HG02840 (cell line): Measurements from ENCODE around the gene LAMA5.

Experiments
- ATAC-seq: cut with Tn5 transposase; IDR thresholded peaks from one replicate; pipeline ENCODE4 v1.9.1; 2021; ENCODE audit warnings: mild to moderate bottlenecking, moderate library complexity, moderate number of reproducible peaks; ENCODE audit not compliant: unreplicated experiment, low FRiP score

The LAMA5 gene

GRCh38 chr20:62294516-62294915 is 72.6 kb downstream of the LAMA5 start:
- ATAC-seq, result no peak

- no peak for ATAC-seq
Measured at GRCh38 chr20:62293946-62294345, 73.2 kb downstream of the LAMA5 start.

- ATAC-seq, result no peak
Measured at GRCh38 chr20:62293111-62293784, 73.9 kb downstream of the LAMA5 start.

- no peak for ATAC-seq
Measured at GRCh38 chr20:62292108-62292507, 75.0 kb downstream of the LAMA5 start.

- ATAC-seq, result no peak
Measured at GRCh38 chr20:62291251-62292066, 75.7 kb downstream of the LAMA5 start.

GRCh38 chr20:62289898-62290297 is 77.2 kb downstream of the LAMA5 start:
- ATAC-seq, result no peak

GRCh38 chr20:62289131-62289530 is 78.0 kb downstream of the LAMA5 start:
- ATAC-seq, result no peak

GRCh38 chr20:62288535-62289105 is 78.5 kb downstream of the LAMA5 start:
- no peak for ATAC-seq

- ATAC-seq, result no peak
Measured at GRCh38 chr20:62287759-62288534, 79.2 kb downstream of the LAMA5 start.

- ATAC-seq, result no peak
Measured at GRCh38 chr20:62287129-62287528, 80.0 kb downstream of the LAMA5 start.

GRCh38 chr20:62286493-62287064 is 80.5 kb downstream of the LAMA5 start:
- no peak for ATAC-seq

- no peak for ATAC-seq
Measured at GRCh38 chr20:62285722-62286121, 81.4 kb downstream of the LAMA5 start.

GRCh38 chr20:62285151-62285550 is 82.0 kb downstream of the LAMA5 start:
- ATAC-seq, result no peak

GRCh38 chr20:62284448-62284847 is 82.7 kb downstream of the LAMA5 start:
- no peak for ATAC-seq

GRCh38 chr20:62282877-62283503 is 84.1 kb downstream of the LAMA5 start:
- ATAC-seq, result no peak

- ATAC-seq, result no peak
Measured at GRCh38 chr20:62282103-62282502, 85.0 kb downstream of the LAMA5 start.

- no peak for ATAC-seq
Measured at GRCh38 chr20:62281161-62281933, 85.8 kb downstream of the LAMA5 start.

- ATAC-seq, result no peak
Measured at GRCh38 chr20:62280303-62280702, 86.8 kb downstream of the LAMA5 start.

GRCh38 chr20:62277253-62277652 is 89.9 kb downstream of the LAMA5 start:
- ATAC-seq, result no peak
